ENCODE measurements around the gene ZDHHC17.

ZDHHC17 gene

GRCh38 chr12:76790564-76791552, 26.9 kb downstream of the ZDHHC17 start:
- Histone ChIP-seq H3K36me3 (ENCODE audit: control insufficient read depth in 1 of 2, insufficient read depth in 2 of 2, low read length in 2 of 2) (no peaks in the 10 kb centered on the region), H3K4me3 (ENCODE audit: low read depth in 1 of 2, low read length in 2 of 2) (no peak overlapping the region), H3K27ac (ENCODE audit: low read length) (no peak overlapping the region), H3K4me1 (ENCODE audit: control insufficient read depth in 1 of 2, insufficient read depth in 2 of 2, low read length in 2 of 2) (peaks cover 0 to 21% of the 10 kb centered on the region in 2 donors), H3K9me3 (ENCODE audit: control insufficient read depth in 1 of 2, low read length in 2 of 2) (no peaks in the 10 kb centered on the region), H3K27me3 (ENCODE audit: low read depth, low read length) (no peaks in the 10 kb centered on the region)

DNA sequence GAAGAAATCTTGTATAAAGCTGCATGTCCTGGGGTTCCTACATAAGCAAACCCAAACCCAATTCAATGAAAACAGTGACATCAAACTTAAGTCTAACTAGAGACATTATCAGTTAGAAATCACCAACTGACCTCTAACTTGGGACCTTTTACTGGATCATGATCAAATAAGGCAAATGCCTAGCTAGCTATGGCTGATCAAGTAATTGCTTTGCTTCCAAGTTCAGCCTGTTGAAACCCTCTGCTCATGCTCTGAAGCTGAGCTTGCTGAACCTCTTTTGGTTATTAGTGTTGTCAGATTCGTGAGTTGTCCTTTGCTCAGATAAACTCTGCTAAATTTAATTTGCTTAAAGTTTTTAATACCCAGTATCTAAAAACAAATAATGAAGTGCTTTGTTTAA, 28.9 kb downstream of the ZDHHC17 start:
- no peaks in the 10 kb centered on the region for H3K36me3 ChIP-seq (ENCODE audit: control insufficient read depth in 1 of 2, insufficient read depth in 2 of 2, low read length in 2 of 2)
- H3K4me3 ChIP-seq (ENCODE audit: low read depth in 1 of 2, low read length in 2 of 2), result no peak overlapping the region
- no peaks in the 10 kb centered on the region for H3K9me3 ChIP-seq (ENCODE audit: control insufficient read depth in 1 of 2, low read length in 2 of 2)
- no peak overlapping the region for H3K27ac ChIP-seq (ENCODE audit: low read length)
- H3K27me3 ChIP-seq (ENCODE audit: low read depth, low read length), result no peaks in the 10 kb centered on the region
- H3K4me1 ChIP-seq (ENCODE audit: control insufficient read depth in 1 of 2, insufficient read depth in 2 of 2, low read length in 2 of 2), result peaks cover 0 to 21% of the 10 kb centered on the region in 2 donors

- H3K27me3 ChIP-seq (ENCODE audit: low read depth, low read length), result no peaks in the 10 kb centered on the region
- H3K9me3 ChIP-seq (ENCODE audit: control insufficient read depth in 1 of 2, low read length in 2 of 2), result peaks cover 0 to 7% of the 10 kb centered on the region in 2 donors
- peaks cover 0 to 13% of the 10 kb centered on the region in 2 donors for H3K36me3 ChIP-seq (ENCODE audit: control insufficient read depth in 1 of 2, insufficient read depth in 2 of 2, low read length in 2 of 2)
- H3K27ac ChIP-seq (ENCODE audit: low read length), result no peak overlapping the region
- peaks cover 0 to 6% of the 10 kb centered on the region in 2 donors for H3K4me1 ChIP-seq (ENCODE audit: control insufficient read depth in 1 of 2, insufficient read depth in 2 of 2, low read length in 2 of 2)
- H3K4me3 ChIP-seq (ENCODE audit: low read depth in 1 of 2, low read length in 2 of 2), result no peak overlapping the region
These were observed 34.9 kb downstream of the ZDHHC17 start for GRCh38 chr12:76798864-76799263.

DNA sequence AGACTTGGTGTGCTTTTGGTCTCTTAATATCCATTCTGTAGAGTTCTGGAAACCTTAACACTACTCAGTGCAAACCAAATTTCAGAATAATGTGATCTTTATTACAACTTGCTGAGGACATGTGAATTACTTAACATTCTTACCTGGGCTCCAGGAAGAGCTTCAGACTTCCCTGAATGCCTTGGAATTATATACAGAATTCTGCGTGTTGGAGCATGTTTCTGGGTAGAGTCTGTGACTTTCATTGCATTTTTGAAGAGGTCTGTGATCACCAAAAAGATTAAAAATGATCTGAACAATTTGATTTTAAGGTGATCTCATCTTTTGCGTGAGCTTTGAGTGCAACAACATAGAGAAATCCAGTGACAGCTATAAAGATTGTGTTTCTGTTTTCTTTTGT, 35.4 kb downstream of the ZDHHC17 start:
- no peaks in the 10 kb centered on the region for H3K27me3 ChIP-seq (ENCODE audit: low read depth, low read length)
- H3K36me3 ChIP-seq (ENCODE audit: control insufficient read depth in 1 of 2, insufficient read depth in 2 of 2, low read length in 2 of 2), result peaks cover 0 to 13% of the 10 kb centered on the region in 2 donors
- H3K4me3 ChIP-seq (ENCODE audit: low read depth in 1 of 2, low read length in 2 of 2), result no peak overlapping the region
- peaks cover 0 to 6% of the 10 kb centered on the region in 2 donors for H3K4me1 ChIP-seq (ENCODE audit: control insufficient read depth in 1 of 2, insufficient read depth in 2 of 2, low read length in 2 of 2)
- H3K27ac ChIP-seq (ENCODE audit: low read length), result no peak overlapping the region
- H3K9me3 ChIP-seq (ENCODE audit: control insufficient read depth in 1 of 2, low read length in 2 of 2), result peaks cover 0 to 7% of the 10 kb centered on the region in 2 donors

GRCh38 chr12:76802060-76802459, 38.1 kb downstream of the ZDHHC17 start:
- Histone ChIP-seq H3K27ac (ENCODE audit: low read length) (no peak overlapping the region), H3K9me3 (ENCODE audit: control insufficient read depth in 1 of 2, low read length in 2 of 2) (peaks cover 0 to 7% of the 10 kb centered on the region in 2 donors), H3K36me3 (ENCODE audit: control insufficient read depth in 1 of 2, insufficient read depth in 2 of 2, low read length in 2 of 2) (peaks cover 7 to 26% of the 10 kb centered on the region in 2 donors), H3K4me1 (ENCODE audit: control insufficient read depth in 1 of 2, insufficient read depth in 2 of 2, low read length in 2 of 2) (no peaks in the 10 kb centered on the region), H3K27me3 (ENCODE audit: low read depth, low read length) (no peaks in the 10 kb centered on the region), H3K4me3 (ENCODE audit: low read depth in 1 of 2, low read length in 2 of 2) (no peak overlapping the region)

- no peaks in the 10 kb centered on the region for H3K27me3 ChIP-seq (ENCODE audit: low read depth, low read length)
- H3K9me3 ChIP-seq (ENCODE audit: control insufficient read depth in 1 of 2, low read length in 2 of 2), result peaks cover 0 to 7% of the 10 kb centered on the region in 2 donors
- no peak overlapping the region for H3K27ac ChIP-seq (ENCODE audit: low read length)
- H3K36me3 ChIP-seq (ENCODE audit: control insufficient read depth in 1 of 2, insufficient read depth in 2 of 2, low read length in 2 of 2), result peaks cover 10 to 20% of the 10 kb centered on the region in 2 donors
- H3K4me3 ChIP-seq (ENCODE audit: low read depth in 1 of 2, low read length in 2 of 2), result no peak overlapping the region
- no peaks in the 10 kb centered on the region for H3K4me1 ChIP-seq (ENCODE audit: control insufficient read depth in 1 of 2, insufficient read depth in 2 of 2, low read length in 2 of 2)
These were observed 40.6 kb downstream of the ZDHHC17 start for GRCh38 chr12:76804435-76804976.

DNA sequence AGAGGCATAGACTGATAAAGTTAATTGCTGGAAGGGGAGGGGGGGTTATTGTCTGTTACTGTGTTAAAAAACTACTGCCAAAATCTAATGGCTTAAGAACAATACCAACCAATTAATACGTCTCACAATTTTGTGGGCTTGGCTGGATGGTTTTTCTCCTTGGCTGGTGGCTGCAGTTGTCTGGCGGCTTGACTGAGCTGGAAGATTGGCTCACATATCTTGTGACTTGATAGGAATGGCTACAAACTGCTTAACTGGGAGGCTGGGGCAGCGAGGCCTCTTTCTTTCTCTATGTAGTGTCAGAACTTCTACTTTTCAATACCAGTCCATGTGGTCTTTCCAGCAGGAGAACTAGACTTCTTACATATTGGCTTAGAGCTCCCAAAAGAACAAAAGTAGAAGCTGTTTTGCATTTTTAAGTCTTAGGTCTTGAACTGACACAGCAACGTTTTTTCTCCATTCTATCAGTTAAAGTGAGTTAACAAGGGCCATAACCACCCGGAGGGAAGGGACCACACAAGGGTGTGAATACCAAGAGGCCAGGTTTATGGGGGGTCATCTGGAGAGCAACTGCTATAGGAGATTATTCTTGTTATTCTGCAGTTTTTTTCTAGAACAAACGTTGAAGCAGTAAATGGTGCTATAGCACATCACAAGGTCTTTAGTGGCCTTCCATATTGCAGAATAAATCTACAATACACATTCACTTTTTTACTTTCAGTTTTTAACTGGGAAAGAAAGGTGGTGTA, 46.9 kb downstream of the ZDHHC17 start:
- H3K9me3 ChIP-seq (ENCODE audit: control insufficient read depth in 1 of 2, low read length in 2 of 2), result no peaks in the 10 kb centered on the region
- H3K4me3 ChIP-seq (ENCODE audit: low read depth in 1 of 2, low read length in 2 of 2), result no peak overlapping the region
- peaks cover 18% of the 10 kb centered on the region in 2 donors for H3K36me3 ChIP-seq (ENCODE audit: control insufficient read depth in 1 of 2, insufficient read depth in 2 of 2, low read length in 2 of 2)
- no peaks in the 10 kb centered on the region for H3K4me1 ChIP-seq (ENCODE audit: control insufficient read depth in 1 of 2, insufficient read depth in 2 of 2, low read length in 2 of 2)
- no peaks in the 10 kb centered on the region for H3K27me3 ChIP-seq (ENCODE audit: low read depth, low read length)
- no peak overlapping the region for H3K27ac ChIP-seq (ENCODE audit: low read length)

GRCh38 chr12:76811976-76812375, 48.1 kb downstream of the ZDHHC17 start:
- H3K4me1 ChIP-seq (ENCODE audit: control insufficient read depth in 1 of 2, insufficient read depth in 2 of 2, low read length in 2 of 2), result no peaks in the 10 kb centered on the region
- no peak overlapping the region for H3K27ac ChIP-seq (ENCODE audit: low read length)
- H3K9me3 ChIP-seq (ENCODE audit: control insufficient read depth in 1 of 2, low read length in 2 of 2), result no peaks in the 10 kb centered on the region
- H3K36me3 ChIP-seq (ENCODE audit: control insufficient read depth in 1 of 2, insufficient read depth in 2 of 2, low read length in 2 of 2), result peaks cover 13 to 20% of the 10 kb centered on the region in 2 donors
- no peaks in the 10 kb centered on the region for H3K27me3 ChIP-seq (ENCODE audit: low read depth, low read length)
- no peak overlapping the region for H3K4me3 ChIP-seq (ENCODE audit: low read depth in 1 of 2, low read length in 2 of 2)

DNA sequence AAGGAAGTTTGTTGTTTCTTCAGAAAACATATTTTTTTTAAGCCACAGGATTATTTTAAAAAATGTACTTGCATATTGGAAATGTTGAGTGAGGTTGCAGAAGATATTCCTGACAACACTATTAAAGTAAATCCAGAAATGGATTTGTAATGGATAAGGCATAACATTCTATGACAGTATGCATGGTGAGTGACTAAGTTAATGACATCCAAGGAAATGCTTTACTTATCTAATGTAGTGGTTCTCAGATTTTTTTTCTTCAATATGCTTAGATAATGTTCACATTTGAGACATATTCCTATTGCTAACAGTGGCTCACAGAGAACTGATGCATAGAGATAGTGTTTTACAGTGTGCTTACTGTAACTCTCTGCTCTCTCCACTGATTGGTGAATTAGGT, 49.4 kb downstream of the ZDHHC17 start:
- Histone ChIP-seq H3K9me3 (ENCODE audit: control insufficient read depth in 1 of 2, low read length in 2 of 2) (no peaks in the 10 kb centered on the region), H3K36me3 (ENCODE audit: control insufficient read depth in 1 of 2, insufficient read depth in 2 of 2, low read length in 2 of 2) (peaks cover 12 to 19% of the 10 kb centered on the region in 2 donors), H3K27me3 (ENCODE audit: low read depth, low read length) (no peaks in the 10 kb centered on the region), H3K4me3 (ENCODE audit: low read depth in 1 of 2, low read length in 2 of 2) (no peak overlapping the region), H3K4me1 (ENCODE audit: control insufficient read depth in 1 of 2, insufficient read depth in 2 of 2, low read length in 2 of 2) (no peaks in the 10 kb centered on the region), H3K27ac (ENCODE audit: low read length) (no peak overlapping the region)

DNA sequence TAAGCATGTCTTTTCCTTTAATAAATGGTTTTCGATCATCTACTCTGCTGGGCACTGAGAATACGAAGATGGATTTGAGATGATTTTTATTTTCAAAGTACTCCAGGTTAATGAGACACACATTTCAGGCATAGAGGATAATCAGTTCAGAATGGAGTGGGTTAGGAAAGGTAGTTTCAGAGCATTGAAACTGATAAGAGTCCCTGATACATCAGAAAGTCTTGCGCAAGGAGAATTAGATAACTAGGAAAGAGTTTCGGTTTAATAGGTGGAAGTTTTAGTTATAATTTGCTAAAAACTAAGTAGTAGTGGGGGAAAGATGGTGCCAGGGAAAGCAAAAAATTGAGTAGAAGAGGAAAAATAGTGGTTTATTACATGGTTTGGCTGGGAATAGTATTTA, 50.1 kb downstream of the ZDHHC17 start:
- H3K9me3 ChIP-seq (ENCODE audit: control insufficient read depth in 1 of 2, low read length in 2 of 2), result no peaks in the 10 kb centered on the region
- H3K4me3 ChIP-seq (ENCODE audit: low read depth in 1 of 2, low read length in 2 of 2), result no peak overlapping the region
- peaks cover 12 to 16% of the 10 kb centered on the region in 2 donors for H3K36me3 ChIP-seq (ENCODE audit: control insufficient read depth in 1 of 2, insufficient read depth in 2 of 2, low read length in 2 of 2)
- no peaks in the 10 kb centered on the region for H3K27me3 ChIP-seq (ENCODE audit: low read depth, low read length)
- no peak overlapping the region for H3K27ac ChIP-seq (ENCODE audit: low read length)
- no peaks in the 10 kb centered on the region for H3K4me1 ChIP-seq (ENCODE audit: control insufficient read depth in 1 of 2, insufficient read depth in 2 of 2, low read length in 2 of 2)

DNA sequence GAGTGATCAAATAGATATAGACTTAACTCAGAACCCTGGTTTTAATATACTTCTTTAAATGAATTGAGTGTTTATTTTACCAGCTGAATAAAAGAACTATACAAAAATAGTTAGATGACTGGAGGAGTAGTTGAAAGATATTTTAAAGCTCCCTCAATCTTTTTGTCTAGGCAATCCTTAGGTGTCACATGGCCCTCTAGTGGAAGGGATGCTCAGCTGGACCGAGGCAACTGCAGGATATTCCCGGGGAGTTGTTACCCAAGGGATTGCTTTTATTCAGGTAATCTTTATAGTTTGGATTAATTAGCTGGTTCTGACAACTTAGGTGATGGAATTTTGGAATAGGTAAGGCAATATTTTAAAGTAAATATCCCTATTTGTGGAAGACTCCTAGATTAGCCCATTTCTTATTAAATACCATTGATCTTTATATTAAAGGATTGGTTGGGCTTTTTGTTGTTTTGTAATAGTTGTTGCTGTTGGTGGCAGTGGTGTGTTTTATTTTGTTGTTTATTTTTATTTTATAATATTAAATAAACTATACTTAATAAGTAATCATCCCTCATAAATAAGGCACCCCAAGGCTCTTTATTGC, 57.1 kb downstream of the ZDHHC17 start:
- Histone ChIP-seq H3K9me3 (ENCODE audit: control insufficient read depth in 1 of 2, low read length in 2 of 2) (no peaks in the 10 kb centered on the region), H3K27ac (ENCODE audit: low read length) (no peak overlapping the region), H3K4me3 (ENCODE audit: low read depth in 1 of 2, low read length in 2 of 2) (no peak overlapping the region), H3K27me3 (ENCODE audit: low read depth, low read length) (no peaks in the 10 kb centered on the region), H3K36me3 (ENCODE audit: control insufficient read depth in 1 of 2, insufficient read depth in 2 of 2, low read length in 2 of 2) (peaks cover 3 to 16% of the 10 kb centered on the region in 2 donors), H3K4me1 (ENCODE audit: control insufficient read depth in 1 of 2, insufficient read depth in 2 of 2, low read length in 2 of 2) (no peaks in the 10 kb centered on the region)
